OCI-LY3 (cell line): ENCODE measurements around the gene BTBD6.

ENCODE experiments used
- CTCF ChIP-seq: fragments of 200-600, 300-600 bp; sonication (generic); IDR thresholded peaks from 2 replicates; pipeline ENCODE4 v1.5.1; 2014; ENCODE audit warnings: antibody characterized with exemption, low read length, low read depth
- EZH2phosphoT487 ChIP-seq: fragments of 200-600 bp; shearing (Covaris generic); IDR thresholded peaks from 2 replicates; pipeline ENCODE4 v1.6.1; 2018; ENCODE audit warnings: antibody characterized with exemption, mixed run types, low read depth

- TF ChIP-seq CTCF (no peak), EZH2phosphoT487 (no peak)
These were observed 36.6 kb upstream of the BTBD6 start for GRCh38 chr14:105211758-105212089.
